Esophagus muscularis mucosa (tissue), 4 donors: ENCODE measurements around the gene KIF2C. TPM values are rescaled to one million over a fixed set of nuclear protein-coding genes. Genes with fewer than 3 reads are reported as not detected.

ENCODE experiments used
- DNase-seq: peaks from one replicate; pipeline ENCODE4 v3.0.0-alpha.2; 2017; ENCODE audit errors: extremely low spot score
- H3K27ac ChIP-seq, 4 donors: fragments of 200-600 bp; sonication (generic); replicated peaks in 1 of 4; 1 replicate in 3 of 4; 2 replicates in 1 of 4; pipeline ENCODE4 v1.5.1; 2016 to 2019; ENCODE audit warnings: mild to moderate bottlenecking in 1 of 4
- H3K27me3 ChIP-seq, 4 donors: fragments of 200-600 bp; sonication (generic); one replicate each; pipeline versions ENCODE4 v1.5.1 to v1.6.0; 2016 to 2019
- H3K36me3 ChIP-seq, 4 donors: fragments of 200-600 bp; sonication (generic); one replicate each; pipeline ENCODE4 v1.5.1; 2016 to 2019
- H3K4me1 ChIP-seq, 4 donors: fragments of 200-600 bp; sonication (generic); one replicate each; pipeline ENCODE4 v1.5.1; 2016 to 2019
- H3K4me3 ChIP-seq, 4 donors: fragments of 200-600 bp; sonication (generic); 1 replicate in 2 of 4; 2 replicates in 2 of 4; pipeline ENCODE4 v1.5.1; 2016 to 2019; ENCODE audit warnings: mild to moderate bottlenecking in 4 of 4, moderate library complexity in 1 of 4
- H3K9me3 ChIP-seq, 4 donors: fragments of 200-600 bp; sonication (generic); 1 replicate in 3 of 4; 2 replicates in 1 of 4; pipeline ENCODE4 v1.5.1; 2016 to 2019
- EP300 ChIP-seq: sonication (generic); formaldehyde crosslinking; IDR thresholded peaks from one replicate; pipeline ENCODE4 v1.6.1; 2017; ENCODE audit warnings: antibody characterized with exemption
- POLR2A ChIP-seq: fragments of 450-650 bp; IDR thresholded peaks from one replicate; pipeline ENCODE4 v1.6.1; 2017; ENCODE audit warnings: antibody characterized with exemption, moderate library complexity, mild to moderate bottlenecking, low read depth
- POLR2AphosphoS5 ChIP-seq, 2 donors: sonication (generic); formaldehyde crosslinking; IDR thresholded peaks; one replicate each; pipeline ENCODE4 v1.6.1; 2017; ENCODE audit warnings: antibody characterized with exemption in 2 of 2
- WGBS: methylation state at CpG from one replicate; pipeline ENCODE4 v1.1.5; 2018; 5-methylcytosine and 5-hydroxymethylcytosine counted together
- intact Hi-C: fragments of 100-400 bp; cut with DNase I; formaldehyde crosslinking; loops from one replicate; pipeline ENCODE4 v1.15.1; 2023
- total RNA-seq, 4 donors: library from RNA; depleted of rRNA; stranded (reverse); fragments of >200 nt; gene quantifications; one replicate each; pipeline versions ENCODE4 v1.1.0 to v1.2.1, GENCODE V29; 2016
- TF ChIP-seq, protein P1 (sequence below), 3 experiments: fragments of 200-600 bp in 2 of 3; fragments of 450-650 bp in 1 of 3; sonication (generic) in 2 of 3; IDR thresholded peaks; one replicate each; pipeline ENCODE4 v1.5.1; 2017 to 2019; ENCODE audit warnings: antibody characterized with exemption in 3 of 3, mild to moderate bottlenecking in 2 of 3, moderate library complexity in 1 of 3

KIF2C gene
- total RNA-seq, 4 donors from 2014 or later, result 0.17 to 1.2 (median 0.96) TPM

DNA sequence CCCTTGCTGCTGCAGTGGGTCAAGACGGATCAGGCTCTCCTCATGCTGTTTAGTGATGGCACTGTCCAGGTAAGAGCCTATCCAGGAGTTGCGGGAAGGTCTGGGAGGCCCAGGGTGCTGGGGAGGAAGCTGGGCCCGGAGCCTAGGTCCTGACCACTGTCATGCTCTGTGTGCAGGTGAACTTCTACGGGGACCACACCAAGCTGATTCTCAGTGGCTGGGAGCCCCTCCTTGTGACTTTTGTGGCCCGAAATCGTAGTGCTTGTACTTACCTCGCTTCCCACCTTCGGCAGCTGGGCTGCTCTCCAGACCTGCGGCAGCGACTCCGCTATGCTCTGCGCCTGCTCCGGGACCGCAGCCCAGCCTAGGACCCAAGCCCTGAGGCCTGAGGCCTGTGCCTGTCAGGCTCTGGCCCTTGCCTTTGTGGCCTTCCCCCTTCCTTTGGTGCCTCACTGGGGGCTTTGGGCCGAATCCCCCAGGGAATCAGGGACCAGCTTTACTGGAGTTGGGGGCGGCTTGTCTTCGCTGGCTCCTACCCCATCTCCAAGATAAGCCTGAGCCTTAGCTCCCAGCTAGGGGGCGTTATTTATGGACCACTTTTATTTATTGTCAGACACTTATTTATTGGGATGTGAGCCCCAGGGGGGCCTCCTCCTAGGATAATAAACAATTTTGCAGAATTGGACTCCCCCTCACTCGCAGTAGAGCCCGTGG is 65.8 kb downstream of the KIF2C start:
- peaks cover 76 to 100% (median 92%) of the 10 kb centered on the region in 4 donors for H3K4me1 ChIP-seq
- peaks cover 9 to 47% (median 41%) of the 10 kb centered on the region in 4 donors for H3K36me3 ChIP-seq
- intact Hi-C loops, result no loop called here
- H3K4me3 ChIP-seq, result no peak overlapping the region
- H3K27ac ChIP-seq, result peak overlapping the region; percentile 96 to 97 (median 96)
- WGBS, result 83% methylated on average over 7 of the region's 20 CpGs
- no peak for TF ChIP-seq EP300
- no peak for TF ChIP-seq POLR2A
- TF ChIP-seq, protein P1, sequence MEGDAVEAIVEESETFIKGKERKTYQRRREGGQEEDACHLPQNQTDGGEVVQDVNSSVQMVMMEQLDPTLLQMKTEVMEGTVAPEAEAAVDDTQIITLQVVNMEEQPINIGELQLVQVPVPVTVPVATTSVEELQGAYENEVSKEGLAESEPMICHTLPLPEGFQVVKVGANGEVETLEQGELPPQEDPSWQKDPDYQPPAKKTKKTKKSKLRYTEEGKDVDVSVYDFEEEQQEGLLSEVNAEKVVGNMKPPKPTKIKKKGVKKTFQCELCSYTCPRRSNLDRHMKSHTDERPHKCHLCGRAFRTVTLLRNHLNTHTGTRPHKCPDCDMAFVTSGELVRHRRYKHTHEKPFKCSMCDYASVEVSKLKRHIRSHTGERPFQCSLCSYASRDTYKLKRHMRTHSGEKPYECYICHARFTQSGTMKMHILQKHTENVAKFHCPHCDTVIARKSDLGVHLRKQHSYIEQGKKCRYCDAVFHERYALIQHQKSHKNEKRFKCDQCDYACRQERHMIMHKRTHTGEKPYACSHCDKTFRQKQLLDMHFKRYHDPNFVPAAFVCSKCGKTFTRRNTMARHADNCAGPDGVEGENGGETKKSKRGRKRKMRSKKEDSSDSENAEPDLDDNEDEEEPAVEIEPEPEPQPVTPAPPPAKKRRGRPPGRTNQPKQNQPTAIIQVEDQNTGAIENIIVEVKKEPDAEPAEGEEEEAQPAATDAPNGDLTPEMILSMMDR (IDR thresholded peaks at IDR 0.05), result no peak
- DNase-seq, result no peak
- H3K27me3 ChIP-seq, result no peaks in the 10 kb centered on the region
- H3K9me3 ChIP-seq, result no peaks in the 10 kb centered on the region

DNA sequence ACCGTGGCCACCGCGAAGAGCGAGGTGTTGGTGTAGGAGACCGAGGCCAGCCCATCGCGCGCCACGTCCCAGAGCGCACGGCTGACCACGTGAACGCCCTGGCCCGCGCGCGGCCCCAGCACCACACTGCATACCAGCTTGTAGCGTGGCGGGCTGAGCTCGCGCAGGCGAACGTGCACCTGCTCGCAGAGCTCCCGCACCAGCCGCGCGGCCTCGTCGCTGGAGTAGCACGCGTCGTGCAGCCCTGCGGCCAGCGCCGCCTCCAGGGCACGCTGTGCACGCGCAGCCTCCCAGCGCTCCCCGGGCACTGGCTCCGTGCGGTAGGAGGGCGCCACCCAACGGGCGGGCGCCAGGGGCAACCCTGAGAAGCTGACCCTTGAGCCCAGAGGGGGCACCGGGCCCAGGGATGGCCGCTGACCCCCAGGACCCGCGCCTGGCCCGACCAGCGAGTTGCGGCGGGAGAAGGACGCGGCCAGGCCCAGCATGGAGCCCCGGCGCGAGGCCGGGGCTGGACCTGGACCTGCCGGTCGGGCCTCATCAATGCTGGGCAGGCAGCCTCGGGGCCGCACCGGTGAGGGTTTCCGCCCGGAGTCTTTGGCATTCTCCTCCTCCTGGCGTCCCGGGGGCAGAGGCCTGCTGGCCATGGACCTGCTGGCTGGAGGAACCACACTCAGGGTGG is 66.5 kb downstream of the KIF2C start:
- Histone ChIP-seq H3K27me3 (no peaks in the 10 kb centered on the region), H3K36me3 (peaks cover 9 to 47% (median 41%) of the 10 kb centered on the region in 4 donors), H3K4me1 (peaks cover 82 to 100% (median 93%) of the 10 kb centered on the region in 4 donors), H3K27ac (peak overlapping the region; percentile 96 to 97 (median 96)), H3K4me3 (peak overlapping the region in 3 of 4 donors; percentile 3 to 37 (median 21)), H3K9me3 (no peaks in the 10 kb centered on the region)
- intact Hi-C loops, result no loop called here
- TF ChIP-seq POLR2AphosphoS5 (IDR thresholded peaks at IDR 0.05) (no peak), EP300 (no peak), POLR2A (no peak)
- TF ChIP-seq, protein P1 (IDR thresholded peaks at IDR 0.05), result no peak
- no peak for DNase-seq
- WGBS, result 93% methylated on average over 27 of the region's 70 CpGs

DNA sequence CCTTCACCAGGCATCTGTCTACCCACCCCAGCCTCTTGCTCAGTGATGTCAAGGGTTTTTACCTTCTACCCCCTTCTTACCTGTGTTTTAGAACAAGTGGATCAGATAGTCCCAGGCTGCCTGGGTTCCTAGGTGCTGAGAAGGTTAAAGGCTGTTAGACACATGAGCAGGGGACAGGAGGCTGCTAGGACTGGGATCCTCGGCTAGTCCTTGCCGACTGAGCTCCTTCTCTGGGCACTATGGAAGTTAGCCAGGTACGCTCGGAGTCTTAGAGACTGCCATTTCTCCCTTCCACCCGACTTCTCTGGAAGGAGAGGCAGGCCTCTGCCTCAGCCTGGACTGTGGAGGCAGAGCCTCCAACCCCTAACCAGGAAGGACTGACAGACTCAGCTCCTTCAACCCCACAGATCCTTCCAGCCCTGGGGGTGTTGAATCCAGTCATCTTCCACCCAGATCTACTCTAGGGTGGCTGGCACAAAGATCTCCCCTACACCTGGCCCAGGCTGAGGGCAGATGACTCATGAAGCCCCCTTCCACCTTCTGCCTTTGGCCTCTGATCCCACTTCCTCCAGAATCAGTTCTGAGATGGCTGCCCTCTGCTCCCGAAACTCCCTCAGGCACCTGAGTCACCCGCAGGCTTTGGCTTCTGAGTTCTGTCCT is 67.2 kb downstream of the KIF2C start, which contains the start of gene DYNLT4:
Gene DYNLT4, minus strand, starts transcription at position 648 of the 660 bp plus-strand sequence. CDS start 683 bp downstream, outside the sequence.
- Histone ChIP-seq H3K36me3 (peaks cover 9 to 47% (median 41%) of the 10 kb centered on the region in 4 donors), H3K9me3 (no peaks in the 10 kb centered on the region), H3K27ac (peak within 1 kb of the TSS; percentile 96 to 97 (median 96)), H3K27me3 (no peaks in the 10 kb centered on the region), H3K4me3 (peak within 1 kb of the TSS; percentile 30 to 49 (median 39)), H3K4me1 (peaks cover 85 to 100% (median 93%) of the 10 kb centered on the region in 4 donors)
- TF ChIP-seq POLR2AphosphoS5 (IDR thresholded peaks at IDR 0.05) (no peak), POLR2A (no peak), EP300 (no peak)
- TF ChIP-seq, protein P1 (IDR thresholded peaks at IDR 0.05), result no peak
- intact Hi-C loops, result no loop called here
- no peak for DNase-seq
- 34% methylated on average over 7 of the region's 7 CpGs for WGBS

DNA sequence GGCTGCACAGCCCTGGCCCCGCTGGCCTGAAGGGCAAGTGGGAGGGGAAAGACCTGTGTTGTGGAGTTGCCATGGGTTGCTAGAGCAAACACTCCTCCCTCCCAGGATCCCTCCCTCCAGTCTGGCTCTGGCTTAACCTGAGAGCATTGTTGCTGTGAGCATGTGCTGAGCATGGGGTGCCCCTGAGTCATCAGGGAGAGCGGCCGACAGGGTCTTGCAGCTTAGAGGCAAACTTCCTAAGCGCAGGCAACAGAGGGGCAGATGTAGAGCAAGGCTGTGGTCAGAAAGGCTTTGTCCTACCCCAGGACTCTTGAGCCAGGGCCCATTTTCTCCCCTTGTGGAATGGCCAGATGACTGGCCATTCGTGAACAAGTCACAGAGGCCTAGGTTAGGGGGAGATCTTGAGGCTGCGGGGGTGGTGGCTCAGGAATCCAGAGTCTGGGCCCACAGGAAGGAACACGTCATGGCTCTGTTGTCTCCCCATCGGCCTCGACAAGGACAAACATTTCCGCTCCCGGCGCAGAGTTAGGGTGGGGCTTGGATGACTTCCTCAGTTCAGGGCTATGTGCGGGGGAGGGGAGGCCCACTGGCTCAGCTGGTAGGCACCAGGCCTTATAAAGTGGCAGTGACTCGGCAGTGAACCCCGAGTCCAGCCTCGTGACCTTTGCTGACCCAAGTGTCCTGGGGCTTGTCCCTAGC is 67.9 kb downstream of the KIF2C start:
- Histone ChIP-seq H3K36me3 (peaks cover 9 to 42% (median 38%) of the 10 kb centered on the region in 4 donors), H3K27me3 (no peaks in the 10 kb centered on the region), H3K27ac (peak overlapping the region; percentile 96 to 97 (median 96)), H3K9me3 (no peaks in the 10 kb centered on the region), H3K4me1 (peaks cover 81 to 100% (median 93%) of the 10 kb centered on the region in 4 donors), H3K4me3 (peak overlapping the region in 3 of 4 donors; percentile 30 to 49 (median 37))
- peak; percentile 99 for DNase-seq
- intact Hi-C loops, result no loop called here
- TF ChIP-seq, protein P1 (IDR thresholded peaks at IDR 0.05), result peak in 1 of 3 experiments; percentile 13
- no peak for TF ChIP-seq POLR2A
- no peak for TF ChIP-seq EP300
- TF ChIP-seq POLR2AphosphoS5 (IDR thresholded peaks at IDR 0.05), result peak; percentile 89 to 95
- 6% methylated on average over 15 of the region's 16 CpGs for WGBS
